HG02852 (cell line): ENCODE results near the gene PATJ.
"Not testable (repeated sequence)": the region's sequence is repeated elsewhere in the genome, so short reads cannot be mapped to it uniquely, and the experiment has no call there.

Source experiments
- ATAC-seq: cut with Tn5 transposase; IDR thresholded peaks from one replicate; pipeline ENCODE4 v1.9.1; 2021; ENCODE audit warnings: mild to moderate bottlenecking, moderate library complexity; ENCODE audit not compliant: unreplicated experiment

Gene PATJ

GRCh38 chr1:62139410-62139809 lies 397.1 kb downstream of the PATJ start:
- no peak for ATAC-seq

- no peak for ATAC-seq
Observed at GRCh38 chr1:62140666-62141065, 398.4 kb downstream of the PATJ start.

GRCh38 chr1:62142496-62142895 lies 400.2 kb downstream of the PATJ start:
- no peak for ATAC-seq

- ATAC-seq: no peak
Observed at GRCh38 chr1:62144238-62144831, 402.1 kb downstream of the PATJ start.

- peak; percentile 81 for ATAC-seq
Observed at GRCh38 chr1:62159940-62160348, 417.7 kb downstream of the PATJ start.

- ATAC-seq: no peak
Observed at GRCh38 chr1:62161711-62162110, 419.4 kb downstream of the PATJ start.

- ATAC-seq: not testable (repeated sequence)
Observed at GRCh38 chr1:62170380-62170779, 428.1 kb downstream of the PATJ start.

GRCh38 chr1:62175568-62176179 lies 433.4 kb downstream of the PATJ start:
- ATAC-seq: no peak

GRCh38 chr1:62176597-62177312 lies 434.5 kb downstream of the PATJ start:
- no peak for ATAC-seq

GRCh38 chr1:62177621-62178020 lies 435.3 kb downstream of the PATJ start:
- no peak for ATAC-seq

GRCh38 chr1:62178372-62178771 lies 436.1 kb downstream of the PATJ start:
- ATAC-seq: no peak

GRCh38 chr1:62180054-62180453 lies 437.8 kb downstream of the PATJ start:
- ATAC-seq: not testable (repeated sequence)

GRCh38 chr1:62180639-62181038 lies 438.4 kb downstream of the PATJ start:
- no peak for ATAC-seq

GRCh38 chr1:62181532-62181931 lies 439.3 kb downstream of the PATJ start:
- no peak for ATAC-seq

- not testable (repeated sequence) for ATAC-seq
Observed at GRCh38 chr1:62182157-62182556, 439.9 kb downstream of the PATJ start.

GRCh38 chr1:62183164-62184020 lies 441.1 kb downstream of the PATJ start:
- ATAC-seq: not testable (repeated sequence)

GRCh38 chr1:62184336-62184735 lies 442.1 kb downstream of the PATJ start:
- ATAC-seq: no peak

- not testable (repeated sequence) for ATAC-seq
Observed at GRCh38 chr1:62185233-62185632, 443.0 kb downstream of the PATJ start.

- ATAC-seq: no peak
Observed at GRCh38 chr1:62185677-62186076, 443.4 kb downstream of the PATJ start.

GRCh38 chr1:62187548-62187947 lies 445.3 kb downstream of the PATJ start:
- no peak for ATAC-seq

GRCh38 chr1:62188111-62188510 lies 445.8 kb downstream of the PATJ start:
- ATAC-seq: no peak
